HG02763 (cell line): ENCODE results near the gene SLC35E3.
"Not testable (repeated sequence)": the region's sequence is repeated elsewhere in the genome, so short reads cannot be mapped to it uniquely, and the experiment has no call there.

Source experiments
- ATAC-seq: cut with Tn5 transposase; IDR thresholded peaks from one replicate; pipeline ENCODE4 v1.9.1; 2021; ENCODE audit warnings: mild to moderate bottlenecking, moderate library complexity; ENCODE audit not compliant: unreplicated experiment

Gene SLC35E3

DNA sequence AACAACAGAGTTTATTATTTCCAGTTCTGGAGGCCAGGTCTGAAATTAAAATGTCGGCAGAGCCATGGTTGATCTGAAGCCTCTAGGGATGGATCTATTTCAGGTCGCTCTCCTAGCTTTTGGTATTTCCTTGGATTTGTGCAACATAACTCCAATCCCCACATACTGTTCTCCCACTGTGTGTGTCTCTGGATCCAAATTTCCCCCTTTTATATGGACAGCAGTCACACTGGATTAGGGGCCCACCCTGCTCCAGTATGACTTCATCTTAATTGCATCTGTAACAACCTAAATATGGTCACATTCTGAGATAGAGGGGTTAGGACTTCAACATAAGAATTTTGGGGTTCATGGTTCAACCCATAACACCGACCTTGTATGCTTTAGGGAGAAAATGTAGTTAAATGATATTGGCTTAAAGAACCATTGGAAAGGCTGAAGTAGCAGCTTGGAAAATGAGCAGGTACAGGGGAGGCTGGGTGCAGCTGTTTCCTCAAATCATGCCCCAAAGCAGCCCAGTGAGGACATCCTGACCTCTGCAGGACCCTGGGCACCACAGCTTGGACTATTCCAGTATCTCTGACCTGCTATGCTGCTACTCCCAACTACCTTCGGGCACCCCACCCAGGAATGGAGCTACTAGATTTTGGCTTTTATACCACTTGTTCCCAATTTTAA is 48.1 kb downstream of the SLC35E3 start:
- no peak for ATAC-seq

DNA sequence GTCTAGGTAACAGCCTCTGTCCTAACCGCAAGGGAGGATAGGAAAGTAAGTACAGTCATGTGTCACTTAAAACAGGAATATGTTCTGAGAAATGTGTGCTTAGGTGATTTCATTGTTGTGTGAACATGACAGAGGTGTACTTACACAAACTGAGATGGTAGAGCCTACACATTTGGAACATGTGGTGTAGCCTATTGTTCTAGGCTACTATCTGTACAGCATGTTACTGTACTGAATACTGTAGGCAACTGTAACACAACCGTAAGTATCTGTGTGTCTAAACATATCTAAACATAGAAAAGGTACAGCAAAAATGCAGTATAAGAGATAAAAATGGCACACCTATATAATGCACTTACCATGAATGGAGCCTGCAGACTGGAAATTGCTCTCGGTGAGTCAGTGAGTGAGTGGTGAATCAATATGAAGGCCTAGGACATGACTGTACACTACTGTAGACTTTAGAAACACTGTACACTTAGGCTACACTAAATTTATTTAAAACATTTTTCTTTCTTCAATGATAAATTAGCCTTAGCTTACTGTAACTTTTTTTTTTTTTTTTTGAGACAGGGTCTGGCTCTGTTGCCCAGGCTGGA is 48.8 kb downstream of the SLC35E3 start:
- no peak for ATAC-seq

DNA sequence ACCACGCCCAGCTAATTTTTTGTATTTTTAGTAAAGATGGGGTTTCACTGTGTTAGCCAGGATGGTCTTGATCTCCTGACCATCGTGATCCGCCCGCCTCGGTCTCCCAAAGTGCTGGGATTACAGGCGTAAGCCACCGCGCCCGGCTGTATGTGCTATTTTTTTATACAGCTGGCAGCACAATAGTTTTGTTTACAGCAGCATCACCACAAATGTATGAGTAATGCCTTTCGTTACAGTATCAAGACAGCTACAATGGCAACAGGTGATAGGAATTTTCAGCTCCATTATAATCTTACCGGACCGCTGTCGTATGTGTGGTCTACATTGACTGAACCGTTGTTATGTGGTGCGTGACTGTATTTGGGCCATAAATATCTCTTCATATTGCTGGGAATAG is 50.4 kb downstream of the SLC35E3 start:
- ATAC-seq = no peak

DNA sequence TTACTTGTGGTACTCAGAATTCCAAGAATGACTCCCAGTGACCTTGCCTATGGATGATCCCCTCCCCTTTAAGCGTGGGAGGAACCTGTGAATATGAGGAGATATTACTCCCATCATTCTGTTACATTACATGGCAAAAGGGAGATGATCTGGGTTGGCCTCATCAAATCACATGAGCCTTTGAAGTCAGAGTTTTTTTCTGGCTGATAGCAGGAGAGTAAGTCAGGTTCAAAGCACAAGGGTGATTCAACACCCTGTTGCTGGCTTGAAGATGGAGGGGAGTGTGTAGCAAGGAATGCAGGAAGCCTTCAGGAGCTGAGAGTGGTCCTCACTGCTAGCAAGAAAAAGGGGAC is 52.9 kb downstream of the SLC35E3 start:
- ATAC-seq = no peak

GRCh38 chr12:68800294-68800693 is 54.3 kb downstream of the SLC35E3 start:
- no peak for ATAC-seq

DNA sequence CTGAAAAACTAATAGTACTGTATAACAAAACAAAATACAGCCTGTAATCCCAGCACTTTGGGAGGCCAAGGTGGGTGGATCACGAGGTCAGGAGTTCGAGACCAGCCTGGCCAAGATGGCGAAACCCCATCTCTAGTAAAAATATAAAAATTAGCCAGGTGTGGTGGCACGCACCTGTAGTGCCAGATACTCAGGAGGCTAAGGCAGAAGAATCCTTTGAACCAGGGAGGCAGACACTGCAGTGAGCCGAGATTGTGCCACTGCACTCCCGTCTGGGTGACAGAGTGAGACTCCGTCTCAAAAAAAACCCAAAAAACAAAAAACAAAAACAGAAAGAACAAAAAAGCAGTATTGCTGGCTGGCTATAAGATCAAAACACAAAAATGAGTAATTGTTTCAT is 55.1 kb downstream of the SLC35E3 start:
- ATAC-seq = not testable (repeated sequence)

GRCh38 chr12:68802372-68802745 is 56.4 kb downstream of the SLC35E3 start:
- ATAC-seq = not testable (repeated sequence)

DNA sequence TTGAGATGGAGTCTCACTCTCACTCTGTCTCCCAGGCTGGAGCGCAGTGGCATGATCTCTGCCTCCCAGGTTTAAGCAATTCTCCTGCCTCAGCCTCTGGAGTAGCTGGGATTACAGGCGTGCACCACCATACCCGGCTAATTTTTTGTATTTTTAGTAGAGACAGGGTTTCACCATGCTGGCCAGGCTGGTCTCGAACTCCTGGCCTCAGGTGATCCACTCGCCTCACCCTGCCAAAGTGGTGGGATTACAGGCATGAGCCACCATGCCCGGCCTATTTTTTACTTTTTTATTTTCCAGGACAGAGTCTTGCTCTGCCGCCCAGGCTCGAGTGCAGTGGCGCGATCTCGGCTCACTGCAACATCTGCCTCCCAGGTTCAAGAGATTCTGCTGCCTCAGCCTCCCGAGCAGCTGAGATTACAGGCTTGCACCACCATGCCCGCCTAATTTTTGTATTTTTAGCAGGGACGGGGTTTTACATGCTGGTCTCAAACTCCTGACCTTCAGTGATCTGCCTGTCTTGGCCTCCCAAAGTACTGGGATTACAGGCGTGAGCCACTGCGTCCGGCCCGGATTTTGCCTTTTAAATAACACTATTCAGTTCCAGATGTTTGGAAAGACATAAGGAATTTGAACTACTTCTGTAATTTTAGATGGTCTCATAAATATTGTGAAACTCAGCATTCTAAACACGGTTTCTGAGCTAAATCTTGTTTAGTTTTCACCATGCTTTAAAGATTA is 57.1 kb downstream of the SLC35E3 start:
- not testable (repeated sequence) for ATAC-seq

GRCh38 chr12:68803948-68804656 is 58.1 kb downstream of the SLC35E3 start:
- no peak for ATAC-seq

- ATAC-seq = no peak
These were observed 58.9 kb downstream of the SLC35E3 start for GRCh38 chr12:68804657-68805591.

DNA sequence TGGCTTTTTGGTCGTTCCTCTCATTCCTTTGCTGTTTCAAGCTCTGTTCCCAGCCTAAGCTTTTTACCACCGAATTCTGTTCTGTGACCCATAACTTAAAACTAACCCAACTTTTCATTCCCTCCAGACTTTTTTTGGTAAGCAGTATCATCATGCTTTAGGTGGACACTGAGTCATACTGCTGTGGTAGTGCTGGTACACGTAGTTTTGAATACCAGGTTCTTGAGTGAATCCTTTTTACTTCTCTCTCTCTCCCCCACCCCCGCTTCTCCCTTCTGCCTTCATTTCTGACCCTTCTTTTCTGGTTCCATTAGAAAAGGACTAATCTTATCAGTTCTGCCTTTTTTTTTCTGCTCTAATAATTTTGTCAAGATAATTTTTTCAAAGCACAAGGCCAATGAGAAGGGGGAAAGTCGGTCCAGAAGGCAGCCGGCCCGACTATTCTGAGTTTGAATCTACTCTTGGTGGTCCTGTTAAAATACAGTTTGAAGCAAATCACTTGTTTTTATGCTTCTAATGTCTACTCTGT is 59.7 kb downstream of the SLC35E3 start:
- no peak for ATAC-seq

- no peak for ATAC-seq
These were observed 60.7 kb downstream of the SLC35E3 start for GRCh38 chr12:68806488-68807237.

- not testable (repeated sequence) for ATAC-seq
These were observed 61.2 kb downstream of the SLC35E3 start for GRCh38 chr12:68807274-68807575.

DNA sequence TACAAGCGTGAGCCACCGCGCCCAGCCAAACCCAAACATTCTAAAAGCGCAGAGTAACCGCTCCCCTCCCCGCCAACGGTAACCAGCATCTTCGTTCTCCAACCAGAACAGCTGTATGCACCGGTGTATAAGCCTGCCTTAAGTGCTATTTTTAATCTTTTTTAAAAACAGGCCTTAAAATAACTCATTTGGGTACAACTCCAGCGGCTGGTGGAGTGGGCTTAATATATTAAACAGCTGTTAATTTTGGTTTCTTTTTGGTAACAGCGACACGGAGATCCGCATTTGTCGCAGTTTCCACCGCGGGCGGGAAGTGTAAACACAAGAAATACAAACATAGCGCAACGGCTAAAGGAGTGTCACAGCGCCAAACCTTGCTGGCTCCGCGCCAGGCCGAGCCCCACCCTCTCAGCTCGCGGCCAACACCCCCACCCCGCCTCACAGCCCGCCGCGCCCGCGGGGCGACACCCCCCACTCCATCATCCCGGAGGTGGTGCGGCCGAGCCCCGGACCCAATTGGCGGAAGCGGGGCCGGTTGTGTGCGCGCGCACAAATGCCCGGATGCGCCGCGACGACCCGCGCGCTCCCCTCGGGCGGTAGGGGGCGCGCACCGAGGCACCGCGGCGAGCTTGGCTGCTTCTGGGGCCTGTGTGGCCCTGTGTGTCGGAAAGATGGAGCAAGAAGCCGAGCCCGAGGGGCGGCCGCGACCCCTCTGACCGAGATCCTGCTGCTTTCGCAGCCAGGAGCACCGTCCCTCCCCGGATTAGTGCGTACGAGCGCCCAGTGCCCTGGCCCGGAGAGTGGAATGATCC is 61.8 kb downstream of the SLC35E3 start, which contains the start of gene MDM2:
Gene MDM2 (plus strand): TSS at position 602 of the 812 bp plus-strand sequence. CDS start 301 bp downstream, outside the sequence.
- peak; percentile 68 for ATAC-seq

DNA sequence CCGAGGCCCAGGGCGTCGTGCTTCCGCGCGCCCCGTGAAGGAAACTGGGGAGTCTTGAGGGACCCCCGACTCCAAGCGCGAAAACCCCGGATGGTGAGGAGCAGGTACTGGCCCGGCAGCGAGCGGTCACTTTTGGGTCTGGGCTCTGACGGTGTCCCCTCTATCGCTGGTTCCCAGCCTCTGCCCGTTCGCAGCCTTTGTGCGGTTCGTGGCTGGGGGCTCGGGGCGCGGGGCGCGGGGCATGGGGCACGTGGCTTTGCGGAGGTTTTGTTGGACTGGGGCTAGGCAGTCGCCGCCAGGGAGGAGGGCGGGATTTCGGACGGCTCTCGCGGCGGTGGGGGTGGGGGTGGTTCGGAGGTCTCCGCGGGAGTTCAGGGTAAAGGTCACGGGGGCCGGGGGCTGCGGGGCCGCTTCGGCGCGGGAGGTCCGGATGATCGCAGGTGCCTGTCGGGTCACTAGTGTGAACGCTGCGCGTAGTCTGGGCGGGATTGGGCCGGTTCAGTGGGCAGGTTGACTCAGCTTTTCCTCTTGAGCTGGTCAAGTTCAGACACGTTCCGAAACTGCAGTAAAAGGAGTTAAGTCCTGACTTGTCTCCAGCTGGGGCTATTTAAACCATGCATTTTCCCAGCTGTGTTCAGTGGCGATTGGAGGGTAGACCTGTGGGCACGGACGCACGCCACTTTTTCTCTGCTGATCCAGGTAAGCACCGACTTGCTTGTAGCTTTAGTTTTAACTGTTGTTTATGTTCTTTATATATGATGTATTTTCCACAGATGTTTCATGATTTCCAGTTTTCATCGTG is 62.6 kb downstream of the SLC35E3 start:
- peak; percentile 54 for ATAC-seq

GRCh38 chr12:68809190-68810026 is 63.4 kb downstream of the SLC35E3 start:
- ATAC-seq = no peak

DNA sequence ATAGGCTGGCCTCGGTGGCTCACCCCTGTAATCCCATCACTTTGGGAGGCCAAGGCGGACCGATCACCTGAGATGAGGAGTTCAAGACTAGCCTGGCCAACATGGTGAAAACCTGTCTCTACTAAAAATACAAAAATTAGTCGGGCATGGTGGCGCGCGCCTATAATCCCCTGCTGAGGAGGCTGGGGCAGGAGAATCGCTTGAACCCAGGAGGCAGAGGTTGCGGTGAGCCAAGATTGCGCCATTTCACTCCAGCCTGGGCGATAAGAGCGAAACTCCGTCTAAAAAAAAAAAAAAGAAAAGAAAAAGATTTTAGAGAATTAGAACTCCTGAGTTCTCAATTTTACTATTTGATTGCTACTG is 64.0 kb downstream of the SLC35E3 start:
- ATAC-seq = not testable (repeated sequence)
